H9 (cell line): ENCODE results near the gene DMRTC2. TPM values are rescaled to one million over a fixed set of nuclear protein-coding genes. Genes with fewer than 3 reads are reported as not detected.

Source experiments
- DNase-seq: peaks from one replicate; pipeline ENCODE4 v3.0.0-alpha.2; 2017
- H2AFZ ChIP-seq: one replicate; pipeline ENCODE4 v1.6.1; 2013; ENCODE audit warnings: mild to moderate bottlenecking, low read length, control low read depth, moderate library complexity
- H2AK5ac ChIP-seq: 2 replicates; pipeline ENCODE4 v1.6.1; 2013; ENCODE audit warnings: low read length, control low read depth, mixed read lengths; ENCODE audit not compliant: insufficient read length
- H2BK120ac ChIP-seq: one replicate; pipeline ENCODE4 v1.6.1; 2013; ENCODE audit warnings: low read depth, mild to moderate bottlenecking, low read length, control low read depth, inconsistent platforms; ENCODE audit not compliant: poor library complexity, severe bottlenecking
- H2BK12ac ChIP-seq: 2 replicates; pipeline ENCODE4 v1.6.1; 2013; ENCODE audit warnings: low read length, control low read depth, mixed read lengths, low read depth; ENCODE audit not compliant: insufficient read length
- H2BK15ac ChIP-seq: 2 replicates; pipeline ENCODE4 v1.6.1; 2013; ENCODE audit warnings: low read depth, low read length, control low read depth
- H2BK20ac ChIP-seq: one replicate; pipeline ENCODE4 v1.6.1; 2013; ENCODE audit warnings: low read depth, mild to moderate bottlenecking, low read length, control low read depth, inconsistent platforms; ENCODE audit not compliant: poor library complexity, severe bottlenecking
- H2BK5ac ChIP-seq: 2 replicates; pipeline ENCODE4 v1.6.1; 2013; ENCODE audit warnings: low read length, control low read depth, mixed read lengths; ENCODE audit not compliant: insufficient read length
- H3K14ac ChIP-seq: 2 replicates; pipeline ENCODE4 v1.6.1; 2013; ENCODE audit warnings: low read length, control low read depth; ENCODE audit not compliant: insufficient read depth
- H3K18ac ChIP-seq: 2 replicates; pipeline ENCODE4 v1.6.1; 2013; ENCODE audit warnings: low read depth, mild to moderate bottlenecking, mixed read lengths, low read length, control low read depth; ENCODE audit not compliant: insufficient read length
- H3K23ac ChIP-seq: 2 replicates; pipeline ENCODE4 v1.6.1; 2013; ENCODE audit warnings: low read length, control low read depth, mixed read lengths, low read depth; ENCODE audit not compliant: insufficient read length
- H3K23me2 ChIP-seq: 2 replicates; pipeline ENCODE4 v1.6.1; 2013; ENCODE audit warnings: low read depth, mild to moderate bottlenecking, mixed read lengths, low read length, control low read depth; ENCODE audit not compliant: insufficient read length, poor library complexity, severe bottlenecking
- H3K27ac ChIP-seq: 2 replicates; pipeline ENCODE4 v1.5.1; 2013; ENCODE audit warnings: low read length, control low read depth, mixed read lengths, low read depth; ENCODE audit not compliant: insufficient read length
- H3K27me3 ChIP-seq: 2 replicates; pipeline ENCODE4 v1.6.1; 2013; ENCODE audit warnings: low read length, control low read depth, inconsistent platforms; ENCODE audit not compliant: insufficient read depth
- H3K4ac ChIP-seq: 2 replicates; pipeline ENCODE4 v1.6.1; 2013; ENCODE audit warnings: low read depth, mild to moderate bottlenecking, control low read depth, inconsistent platforms, low read length, moderate library complexity
- H3K4me1 ChIP-seq: 2 replicates; pipeline ENCODE4 v1.6.1; 2013; ENCODE audit warnings: low read length, control low read depth, inconsistent platforms; ENCODE audit not compliant: insufficient read depth
- H3K4me2 ChIP-seq: 2 replicates; pipeline ENCODE4 v1.6.1; 2013; ENCODE audit warnings: low read length, control low read depth, mixed read lengths; ENCODE audit not compliant: insufficient read length, insufficient read depth
- H3K56ac ChIP-seq: 2 replicates; pipeline ENCODE4 v1.6.1; 2013; ENCODE audit warnings: low read depth, mild to moderate bottlenecking, mixed read lengths, low read length, control low read depth; ENCODE audit not compliant: insufficient read length
- H3K79me1 ChIP-seq: 2 replicates; pipeline ENCODE4 v1.6.1; 2013; ENCODE audit warnings: low read depth, mild to moderate bottlenecking, moderate library complexity, low read length, control low read depth, inconsistent platforms; ENCODE audit not compliant: insufficient read depth, poor library complexity, severe bottlenecking
- H3K79me2 ChIP-seq: 2 replicates; pipeline ENCODE4 v1.6.1; 2013; ENCODE audit warnings: low read length, control low read depth, inconsistent platforms; ENCODE audit not compliant: insufficient read depth
- H3K9ac ChIP-seq: 2 replicates; pipeline ENCODE4 v1.6.1; 2013; ENCODE audit warnings: low read length, control low read depth, mixed read lengths; ENCODE audit not compliant: insufficient read length; ENCODE audit errors: extremely low read depth
- H3K9me3 ChIP-seq: one replicate; pipeline ENCODE4 v1.6.1; 2013; ENCODE audit warnings: low read depth, low read length, inconsistent platforms; ENCODE audit not compliant: control insufficient read depth
- H3T11ph ChIP-seq: one replicate; pipeline ENCODE4 v1.6.1; 2013; ENCODE audit warnings: mild to moderate bottlenecking, low read length, control low read depth, inconsistent platforms
- H4K20me1 ChIP-seq: one replicate; pipeline ENCODE4 v1.6.1; 2013; ENCODE audit not compliant: control insufficient read depth, insufficient read length, insufficient read depth
- H4K5ac ChIP-seq: 2 replicates; pipeline ENCODE4 v1.6.1; 2013; ENCODE audit warnings: low read depth, mild to moderate bottlenecking, mixed read lengths, low read length, control low read depth; ENCODE audit not compliant: insufficient read length
- H4K8ac ChIP-seq: replicated peaks from 2 replicates; pipeline ENCODE4 v1.6.1; 2013; ENCODE audit warnings: low read length, control low read depth, mixed read lengths, low read depth; ENCODE audit not compliant: insufficient read length
- H4K91ac ChIP-seq: 2 replicates; pipeline ENCODE4 v1.6.1; 2013; ENCODE audit warnings: low read depth, mild to moderate bottlenecking, moderate library complexity, mixed read lengths, low read length, control low read depth; ENCODE audit not compliant: insufficient read length
- H3K27ac Mint-ChIP-seq, 3 experiments: 2 replicates in 2 of 3; 3 replicates in 1 of 3; pipeline ENCODE4 v1.8.0; 2020 to 2021; ENCODE audit warnings: mixed read lengths in 3 of 3, mild to moderate bottlenecking in 1 of 3, moderate library complexity in 1 of 3
- H3K27me3 Mint-ChIP-seq: 2 replicates; pipeline ENCODE4 v1.8.0; 2021; ENCODE audit warnings: low read depth, mild to moderate bottlenecking, moderate library complexity, mixed read lengths
- H3K36me3 Mint-ChIP-seq, 3 experiments: 2 replicates in 2 of 3; 3 replicates in 1 of 3; pipeline ENCODE4 v1.8.0; 2020 to 2021; ENCODE audit warnings: low read depth in 3 of 3, mixed read lengths in 3 of 3; ENCODE audit not compliant: insufficient read depth in 1 of 3
- H3K4me1 Mint-ChIP-seq, 2 experiments: 2 replicates each; pipeline ENCODE4 v1.8.0; 2020; ENCODE audit warnings: mixed read lengths in 2 of 2
- H3K4me3 Mint-ChIP-seq, 2 experiments: 2 replicates in 1 of 2; 3 replicates in 1 of 2; pipeline ENCODE4 v1.8.0; 2020 to 2021; ENCODE audit warnings: mild to moderate bottlenecking in 2 of 2, mixed read lengths in 2 of 2, moderate library complexity in 1 of 2
- H3K9me3 Mint-ChIP-seq, 2 experiments: 2 replicates in 1 of 2; 3 replicates in 1 of 2; pipeline ENCODE4 v1.8.0; 2020; ENCODE audit warnings: mild to moderate bottlenecking in 2 of 2, mixed read lengths in 2 of 2, moderate library complexity in 1 of 2
- WGBS: extraction: QIAGEN DNeasy Blood & Tissue Kit; methylation state at CpG from one replicate; pipeline ENCODE4 v1.1.7; 2013; ENCODE audit warnings: missing lambda C conversion rate, low lambda C conversion rate, mixed read lengths; ENCODE audit not compliant: insufficient read length; ENCODE audit errors: extremely low coverage; 5-methylcytosine and 5-hydroxymethylcytosine counted together
- total RNA-seq: library from RNA; stranded (reverse); gene quantifications from 2 replicates; pipeline ENCODE4 v1.2.1, GENCODE V29; 2021
- TF ChIP-seq, protein P1 (sequence below): fragments of 200-600 bp; sonication (generic); conservative IDR thresholded peaks from 3 replicates; pipeline ENCODE4 v1.8.0; 2021; ENCODE audit warnings: antibody characterized with exemption, mild to moderate bottlenecking

DMRTC2 gene
- total RNA-seq, 1 experiment from 2014 or later: not detected

DNA sequence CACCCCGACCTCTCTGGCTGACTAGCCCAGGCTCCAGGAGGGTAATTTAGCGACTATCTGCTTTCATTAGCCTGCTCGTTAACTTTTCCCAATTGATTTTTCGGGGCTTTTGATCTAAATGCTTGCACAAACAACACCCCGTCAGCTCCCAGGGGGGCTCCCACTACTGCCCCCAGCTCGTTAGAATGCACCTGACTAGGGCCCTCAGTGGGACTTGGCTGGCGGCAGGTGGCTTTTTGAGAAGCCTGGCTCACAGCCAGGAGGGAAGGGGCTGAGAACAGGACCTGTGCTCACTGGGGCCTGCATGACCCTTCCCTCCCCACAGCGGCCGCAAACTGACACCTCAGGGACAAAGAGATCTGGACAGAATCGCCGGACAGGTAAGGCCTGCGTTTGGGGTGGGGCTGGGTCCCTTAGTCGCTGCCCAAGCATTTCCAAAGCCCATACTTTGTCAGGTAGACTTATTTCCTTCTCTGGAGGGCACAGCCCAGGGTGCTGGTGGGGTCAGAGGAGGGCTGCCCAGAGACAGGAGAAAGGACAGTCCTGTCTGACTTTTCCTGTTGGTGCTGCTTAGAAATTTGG, 24.6 kb downstream of the DMRTC2 start:
- no peaks in the 10 kb centered on the region for H3K9me3 ChIP-seq
- Mint-ChIP-seq H3K27ac (peak overlapping the region in 2 of 3 experiments; percentile 28 to 68; a peak in 4 of 7 replicates), H3K27me3 (peaks cover 3% of the 10 kb centered on the region; the same call in 1 of the 2 replicates)

More for the DNA sequence above, 24.6 kb downstream of the DMRTC2 start:
- Histone ChIP-seq H3K23me2 (no peaks in the 10 kb centered on the region), H2BK12ac (no peak overlapping the region), H3K4me2 (no peak overlapping the region), H2AFZ (no peak overlapping the region), H2BK5ac (no peak overlapping the region), H3T11ph (no peak overlapping the region), H3K14ac (no peak overlapping the region), H3K79me2 (peaks cover 3% of the 10 kb centered on the region; the same call in 1 of the 2 replicates), H3K4ac (no peak overlapping the region), H3K79me1 (peaks cover 8% of the 10 kb centered on the region), H3K4me1 (no peaks in the 10 kb centered on the region), H2BK20ac (no peak overlapping the region), H2BK15ac (no peak overlapping the region), H2AK5ac (no peak overlapping the region), H4K91ac (no peak overlapping the region), H4K5ac (no peak overlapping the region), H3K23ac (no peak overlapping the region), H3K56ac (no peak overlapping the region), H3K27me3 (no peaks in the 10 kb centered on the region), H4K8ac (no peak overlapping the region), H3K18ac (no peak overlapping the region), H3K27ac (no peak overlapping the region), H2BK120ac (no peak overlapping the region), H4K20me1 (no peaks in the 10 kb centered on the region), H3K9ac (no peak overlapping the region)
- Mint-ChIP-seq H3K36me3 (peaks cover 38 to 73% (median 62%) of the 10 kb centered on the region in 3 experiments), H3K9me3 (no peaks in the 10 kb centered on the region), H3K4me1 (peaks cover 10 to 18% of the 10 kb centered on the region in 2 experiments), H3K4me3 (no peak overlapping the region)
- no peak for DNase-seq
- TF ChIP-seq, protein P1, sequence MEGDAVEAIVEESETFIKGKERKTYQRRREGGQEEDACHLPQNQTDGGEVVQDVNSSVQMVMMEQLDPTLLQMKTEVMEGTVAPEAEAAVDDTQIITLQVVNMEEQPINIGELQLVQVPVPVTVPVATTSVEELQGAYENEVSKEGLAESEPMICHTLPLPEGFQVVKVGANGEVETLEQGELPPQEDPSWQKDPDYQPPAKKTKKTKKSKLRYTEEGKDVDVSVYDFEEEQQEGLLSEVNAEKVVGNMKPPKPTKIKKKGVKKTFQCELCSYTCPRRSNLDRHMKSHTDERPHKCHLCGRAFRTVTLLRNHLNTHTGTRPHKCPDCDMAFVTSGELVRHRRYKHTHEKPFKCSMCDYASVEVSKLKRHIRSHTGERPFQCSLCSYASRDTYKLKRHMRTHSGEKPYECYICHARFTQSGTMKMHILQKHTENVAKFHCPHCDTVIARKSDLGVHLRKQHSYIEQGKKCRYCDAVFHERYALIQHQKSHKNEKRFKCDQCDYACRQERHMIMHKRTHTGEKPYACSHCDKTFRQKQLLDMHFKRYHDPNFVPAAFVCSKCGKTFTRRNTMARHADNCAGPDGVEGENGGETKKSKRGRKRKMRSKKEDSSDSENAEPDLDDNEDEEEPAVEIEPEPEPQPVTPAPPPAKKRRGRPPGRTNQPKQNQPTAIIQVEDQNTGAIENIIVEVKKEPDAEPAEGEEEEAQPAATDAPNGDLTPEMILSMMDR: no peak
- no CpG with 5 or more reads among the region's 13 CpGs for WGBS
